ENCODE data around the gene CACNA1C.

DNA sequence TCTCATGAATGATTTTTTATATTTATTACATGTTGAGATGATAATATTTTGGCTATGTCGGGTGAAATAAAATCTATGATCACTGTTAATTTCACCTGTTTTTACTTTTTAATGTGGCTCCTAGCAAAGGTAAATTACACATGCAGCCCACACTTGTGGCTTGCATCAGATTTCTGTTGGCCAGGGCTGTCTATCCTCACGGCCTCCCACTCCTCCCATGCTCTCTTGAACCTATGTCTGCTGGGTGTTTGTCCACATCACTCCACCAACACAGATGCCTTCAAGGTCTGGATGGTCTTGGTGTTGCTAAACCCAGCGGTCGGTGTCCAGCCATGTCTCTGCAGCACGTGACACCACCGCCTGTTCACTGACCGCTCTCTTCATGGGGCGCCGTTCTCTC is 402.6 kb downstream of the CACNA1C start:
- TF ChIP-seq, protein P1, sequence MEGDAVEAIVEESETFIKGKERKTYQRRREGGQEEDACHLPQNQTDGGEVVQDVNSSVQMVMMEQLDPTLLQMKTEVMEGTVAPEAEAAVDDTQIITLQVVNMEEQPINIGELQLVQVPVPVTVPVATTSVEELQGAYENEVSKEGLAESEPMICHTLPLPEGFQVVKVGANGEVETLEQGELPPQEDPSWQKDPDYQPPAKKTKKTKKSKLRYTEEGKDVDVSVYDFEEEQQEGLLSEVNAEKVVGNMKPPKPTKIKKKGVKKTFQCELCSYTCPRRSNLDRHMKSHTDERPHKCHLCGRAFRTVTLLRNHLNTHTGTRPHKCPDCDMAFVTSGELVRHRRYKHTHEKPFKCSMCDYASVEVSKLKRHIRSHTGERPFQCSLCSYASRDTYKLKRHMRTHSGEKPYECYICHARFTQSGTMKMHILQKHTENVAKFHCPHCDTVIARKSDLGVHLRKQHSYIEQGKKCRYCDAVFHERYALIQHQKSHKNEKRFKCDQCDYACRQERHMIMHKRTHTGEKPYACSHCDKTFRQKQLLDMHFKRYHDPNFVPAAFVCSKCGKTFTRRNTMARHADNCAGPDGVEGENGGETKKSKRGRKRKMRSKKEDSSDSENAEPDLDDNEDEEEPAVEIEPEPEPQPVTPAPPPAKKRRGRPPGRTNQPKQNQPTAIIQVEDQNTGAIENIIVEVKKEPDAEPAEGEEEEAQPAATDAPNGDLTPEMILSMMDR (IDR thresholded peaks at IDR 0.05; ENCODE audit: low read depth, low read length, poor library complexity, severe bottlenecking) = no peak
- TF ChIP-seq EZH2phosphoT487 (IDR thresholded peaks at IDR 0.05; ENCODE audit: borderline replicate concordance, low read length) = no peak

Data from DOHH2 (cell line).